Measurements from ENCODE around the gene SERTM2. TPM values are rescaled to one million over a fixed set of nuclear protein-coding genes. Genes with fewer than 3 reads are reported as not detected.
"Not testable (repeated sequence)": the region's sequence is repeated elsewhere in the genome, so short reads cannot be mapped to it uniquely, and the experiment has no call there.

The SERTM2 gene
- total and polyA plus RNA-seq, 2 of the 4 experiments (the other 2 are of a cell fraction), result under 0.01 to 0.03 TPM

GRCh38 chrX:111543212-111543741 is 31.8 kb downstream of the SERTM2 start:
- no peak overlapping the region for H3K27ac ChIP-seq (ENCODE audit: insufficient read depth, low read length)
- no peak overlapping the region for H2BK15ac ChIP-seq (ENCODE audit: low read depth, low read length)
- no peak overlapping the region for H2BK5ac ChIP-seq (ENCODE audit: low read depth, low read length, poor library complexity, severe bottlenecking)
- H3K56ac ChIP-seq (ENCODE audit: extremely low read depth, insufficient read depth, low read length), result no peak overlapping the region
- in situ Hi-C loops (cut with MboI; ENCODE audit: low sequenced_read_pairs) (no loop called here), dilution Hi-C loops (cut with HindIII; ENCODE audit: low sequenced_read_pairs, unreplicated experiment) (no loop called here), intact Hi-C loops (cut with micrococcal nuclease) (no loop called here)
- TF ChIP-seq RCOR1 (IDR thresholded peaks at IDR 0.05; ENCODE audit: insufficient replicate concordance, low read length) (no peak), MXI1 (IDR thresholded peaks at IDR 0.05; ENCODE audit: borderline replicate concordance, low read depth, low read length) (no peak)
- H3K14ac ChIP-seq (replicated peaks; ENCODE audit: low read depth, low read length), result no peak overlapping the region
- H2AK9ac ChIP-seq (replicated peaks; ENCODE audit: low read depth, low read length, poor library complexity), result no peak overlapping the region
- no peak overlapping the region for H3K23ac ChIP-seq (ENCODE audit: low read depth, low read length)
- H2BK20ac ChIP-seq (ENCODE audit: low read depth, low read length), result no peak overlapping the region
- H3K18ac ChIP-seq (ENCODE audit: low read depth, low read length), result no peak overlapping the region
- ChIA-PET CTCF (no interaction called here), POLR2A (ENCODE audit: unreplicated experiment) (no interaction called here)
- no peaks in the 10 kb centered on the region for H3K4me1 ChIP-seq (ENCODE audit: control insufficient read depth, insufficient read depth, low read length)
- H3K27me3 ChIP-seq (ENCODE audit: control insufficient read depth, insufficient read depth, low read length), result no peaks in the 10 kb centered on the region
- DNase-seq, result no peak
- H3K9ac ChIP-seq (ENCODE audit: low read depth, low read length), result no peak overlapping the region
- H4K5ac ChIP-seq (ENCODE audit: low read depth, low read length), result no peak overlapping the region
- H3K9me3 ChIP-seq (ENCODE audit: control insufficient read depth, insufficient read depth, low read length), result no peaks in the 10 kb centered on the region
- no peak overlapping the region for H3K4me2 ChIP-seq (ENCODE audit: low read depth, low read length)
- no peak overlapping the region for H4K8ac ChIP-seq (ENCODE audit: low read depth in 2 of 2, low read length in 2 of 2)
- H3K79me1 ChIP-seq (ENCODE audit: low read depth in 1 of 2, low read length in 2 of 2), result no peaks in the 10 kb centered on the region
- no peaks in the 10 kb centered on the region for H3K9me1 ChIP-seq (ENCODE audit: insufficient read depth, low read length)
- H2BK120ac ChIP-seq (ENCODE audit: low read depth, low read length), result no peak overlapping the region
- BruUV-seq (replicated peaks), result no TSS peak
- H2AFZ ChIP-seq (replicated peaks; ENCODE audit: low read length, poor library complexity), result no peak overlapping the region
- no CpG with 5 or more reads among the region's 3 CpGs for WGBS, 2 experiments (ENCODE audit: extremely low coverage in 2 of 2, insufficient read length in 1 of 2)
- no peak overlapping the region for H4K91ac ChIP-seq (ENCODE audit: insufficient read depth, low read depth, low read length)
- H3K4ac ChIP-seq (ENCODE audit: low read depth, low read length), result no peak overlapping the region
- H3K36me3 ChIP-seq (ENCODE audit: control insufficient read depth, insufficient read depth, low read length), result no peaks in the 10 kb centered on the region
- H4K20me1 ChIP-seq (ENCODE audit: insufficient read depth, low read length), result no peaks in the 10 kb centered on the region
- no peak for ATAC-seq (ENCODE audit: low read depth)
- H2AK5ac ChIP-seq (ENCODE audit: low read depth, low read length), result no peak overlapping the region
- H3K4me3 ChIP-seq (ENCODE audit: insufficient read depth, low read depth, low read length), result no peak overlapping the region

DNA sequence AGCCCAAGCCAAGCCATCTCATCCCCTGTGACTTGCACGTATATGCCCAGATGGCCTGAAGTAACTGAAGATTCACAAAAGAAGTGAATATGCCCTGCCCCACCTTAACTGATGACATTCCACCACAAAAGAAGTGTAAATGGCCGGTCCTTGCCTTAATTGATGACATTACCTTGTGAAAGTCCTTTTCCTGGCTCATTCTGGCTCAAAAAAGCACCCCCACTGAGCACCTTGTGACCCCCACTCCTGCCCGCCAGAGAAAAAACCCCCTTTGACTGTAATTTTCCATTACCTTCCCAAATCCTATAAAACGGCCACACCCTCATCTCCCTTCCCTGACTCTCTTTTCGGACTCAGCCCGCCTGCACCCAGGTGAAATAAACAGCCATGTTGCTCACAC is 37.8 kb downstream of the SERTM2 start:
- H3K9me3 ChIP-seq (ENCODE audit: control insufficient read depth, insufficient read depth, low read length); H4K5ac ChIP-seq (ENCODE audit: low read depth, low read length); H3K14ac ChIP-seq (replicated peaks; ENCODE audit: low read depth, low read length); H3K27ac ChIP-seq (ENCODE audit: insufficient read depth, low read length); H3K4me2 ChIP-seq (ENCODE audit: low read depth, low read length); CTCF ChIA-PET; H3K9ac ChIP-seq (ENCODE audit: low read depth, low read length); H2AFZ ChIP-seq (replicated peaks; ENCODE audit: low read length, poor library complexity); H3K79me1 ChIP-seq (ENCODE audit: low read depth in 1 of 2, low read length in 2 of 2); POLR2A ChIA-PET (ENCODE audit: unreplicated experiment); H3K23ac ChIP-seq (ENCODE audit: low read depth, low read length); H4K91ac ChIP-seq (ENCODE audit: insufficient read depth, low read depth, low read length); H3K18ac ChIP-seq (ENCODE audit: low read depth, low read length); H2BK5ac ChIP-seq (ENCODE audit: low read depth, low read length, poor library complexity, severe bottlenecking); intact Hi-C loops (cut with micrococcal nuclease); H3K4me3 ChIP-seq (ENCODE audit: insufficient read depth, low read depth, low read length); dilution Hi-C loops (cut with HindIII; ENCODE audit: low sequenced_read_pairs, unreplicated experiment); in situ Hi-C loops (cut with MboI; ENCODE audit: low sequenced_read_pairs); H2BK15ac ChIP-seq (ENCODE audit: low read depth, low read length); DNase-seq; H4K8ac ChIP-seq (ENCODE audit: low read depth in 2 of 2, low read length in 2 of 2); H4K20me1 ChIP-seq (ENCODE audit: insufficient read depth, low read length); H2BK120ac ChIP-seq (ENCODE audit: low read depth, low read length); H3K4me1 ChIP-seq (ENCODE audit: control insufficient read depth, insufficient read depth, low read length); H2BK20ac ChIP-seq (ENCODE audit: low read depth, low read length); H3K27me3 ChIP-seq (ENCODE audit: control insufficient read depth, insufficient read depth, low read length); H3K9me1 ChIP-seq (ENCODE audit: insufficient read depth, low read length); H3K56ac ChIP-seq (ENCODE audit: extremely low read depth, insufficient read depth, low read length); H3K36me3 ChIP-seq (ENCODE audit: control insufficient read depth, insufficient read depth, low read length); H2AK9ac ChIP-seq (replicated peaks; ENCODE audit: low read depth, low read length, poor library complexity); BruUV-seq (replicated peaks); H2AK5ac ChIP-seq (ENCODE audit: low read depth, low read length); ATAC-seq (ENCODE audit: low read depth); H3K4ac ChIP-seq (ENCODE audit: low read depth, low read length): not testable (repeated sequence)
- 38% methylated on average over 1 of the region's 6 CpGs; no CpG with 5 or more reads in 1 of the 2 experiments for WGBS, 2 experiments (ENCODE audit: extremely low coverage in 2 of 2, insufficient read length in 1 of 2)

Data from IMR-90 (cell line).